K562 (cell line): Measurements from ENCODE around the gene KAZN. TPM values are rescaled to one million over a fixed set of nuclear protein-coding genes. Genes with fewer than 3 reads are reported as not detected.

ENCODE experiments used
- ATAC-seq: fragments of 200-7000 bp; cut with Tn5 transposase; 3 replicates; pipeline ENCODE4 v1.9.1; 2020; ENCODE audit warnings: moderate library complexity
- BruUV-seq: library from RNA; stranded (reverse); fragments of 400-500 nt; replicated peaks from 2 replicates; lab custom pipeline; 2021; lab: Mats Ljungman, UMichigan
- CTCF ChIA-PET: fragments of 300-600 bp; formaldehyde crosslinking; extraction: SDS; loops from one replicate; lab custom pipeline; 2021; ENCODE audit warnings: low intra/inter-chr PET ratio; lab: Yijun Ruan, JAX
- POLR2A ChIA-PET: fragments of 300-600, 350-650 bp; sonication (Branson Sonifier 250); formaldehyde crosslinking; extraction: SDS; loops from one replicate; lab custom pipeline; 2021; ENCODE audit warnings: antibody characterized with exemption, inconsistent platforms; lab: Yijun Ruan, JAX
- DNase-seq, 4 experiments: peaks; one replicate each; pipeline versions ENCODE4 v3.0.0 to v3.0.0-alpha.2; 2011 to 2018; ENCODE audit warnings: low spot score in 3 of 4, mixed read lengths in 3 of 4; ENCODE audit errors: extremely low read depth in 1 of 4
- FAIRE-seq: peaks from 2 replicates; lab custom pipeline; 2011; peaks lifted over from hg19 to GRCh38; lab: Jason Lieb, UNC
- H2AFZ ChIP-seq: 2 replicates; pipeline ENCODE4 v1.6.0; 2011; ENCODE audit warnings: low read depth, low read length, control low read depth, inconsistent platforms
- H3K27ac ChIP-seq: fragments of 200-600 bp; 3 replicates; pipeline ENCODE4 v1.8.0; 2011; ENCODE audit warnings: low read depth, mild to moderate bottlenecking, control low read depth, inconsistent platforms, low read length, moderate library complexity, mixed read lengths; ENCODE audit errors: extremely low read depth
- H3K27me3 ChIP-seq, 2 experiments: fragments of 300-600 bp in 1 of 2; 2 replicates in 1 of 2; 3 replicates in 1 of 2; pipeline versions ENCODE4 v1.6.0 to v1.8.0; 2011; ENCODE audit warnings: inconsistent platforms in 2 of 2, low read length in 2 of 2, mild to moderate bottlenecking in 1 of 2, mixed read lengths in 1 of 2, moderate library complexity in 1 of 2; ENCODE audit not compliant: control insufficient read depth in 2 of 2, insufficient read depth in 2 of 2
- H3K36me3 ChIP-seq: fragments of 300-600 bp; 3 replicates; pipeline ENCODE4 v1.8.0; 2011; ENCODE audit warnings: mild to moderate bottlenecking, low read length, inconsistent platforms; ENCODE audit not compliant: control insufficient read depth, insufficient read depth
- H3K4me1 ChIP-seq, 2 experiments: fragments of 200-600 bp in 1 of 2; replicated peaks in 1 of 2; 2 replicates in 1 of 2; 3 replicates in 1 of 2; pipeline versions ENCODE4 v1.5.1 to v1.8.0; 2011; ENCODE audit warnings: inconsistent platforms in 2 of 2, low read length in 2 of 2, mild to moderate bottlenecking in 1 of 2, mixed read lengths in 1 of 2, moderate library complexity in 1 of 2; ENCODE audit not compliant: control insufficient read depth in 2 of 2, insufficient read depth in 2 of 2
- H3K4me2 ChIP-seq: 2 replicates; pipeline ENCODE4 v1.6.1; 2011; ENCODE audit warnings: low read length, control low read depth, inconsistent platforms, mixed read lengths; ENCODE audit not compliant: insufficient read depth
- H3K4me3 ChIP-seq: fragments of 200-600 bp; sonication (generic), shearing (Covaris generic); 2 replicates; pipeline ENCODE4 v1.5.1; 2016; ENCODE audit warnings: control low read depth, inconsistent platforms
- H3K79me2 ChIP-seq: fragments of 200-600 bp; 3 replicates; pipeline ENCODE4 v1.8.0; 2011; ENCODE audit warnings: low read length, inconsistent platforms; ENCODE audit not compliant: control insufficient read depth, insufficient read depth
- H3K9ac ChIP-seq, 2 experiments: 2 replicates each; pipeline versions ENCODE4 v1.6.0 to v1.6.1; 2011; ENCODE audit warnings: low read depth in 2 of 2, low read length in 2 of 2, control low read depth in 1 of 2, inconsistent platforms in 1 of 2, mild to moderate bottlenecking in 1 of 2, mixed read lengths in 1 of 2; ENCODE audit not compliant: insufficient read depth in 1 of 2
- H3K9me1 ChIP-seq: one replicate; pipeline ENCODE4 v1.6.0; 2011; ENCODE audit warnings: inconsistent platforms, mild to moderate bottlenecking, low read length, moderate library complexity; ENCODE audit not compliant: control insufficient read depth, insufficient read depth
- H3K9me3 ChIP-seq: replicated peaks from 2 replicates; pipeline ENCODE4 v1.5.1; 2011; ENCODE audit warnings: low read depth, low read length, inconsistent platforms; ENCODE audit not compliant: control insufficient read depth, insufficient read depth
- H4K20me1 ChIP-seq: replicated peaks from 2 replicates; pipeline ENCODE4 v1.6.1; 2011; ENCODE audit warnings: low read length, inconsistent platforms, mixed read lengths; ENCODE audit not compliant: control insufficient read depth, insufficient read depth
- E2F6 ChIP-seq, 2 experiments: IDR thresholded peaks; 2 replicates each; pipeline ENCODE4 v1.6.1; 2011; ENCODE audit warnings: borderline replicate concordance in 1 of 2, control low read depth in 1 of 2, low read depth in 1 of 2, low read length in 1 of 2, mild to moderate bottlenecking in 1 of 2, mixed read lengths in 1 of 2, moderate library complexity in 1 of 2; ENCODE audit not compliant: insufficient read depth in 1 of 2, insufficient read length in 1 of 2, poor library complexity in 1 of 2, severe bottlenecking in 1 of 2; ENCODE audit errors: extremely low read depth in 1 of 2
- HEY1 ChIP-seq: fragments of 250-450 bp; sonication (Bioruptor Pico); IDR thresholded peaks from 2 replicates; pipeline ENCODE4 v1.5.0; 2020; ENCODE audit warnings: mild to moderate bottlenecking, moderate library complexity, borderline replicate concordance
- STAG1 ChIP-seq: sonication (generic); formaldehyde crosslinking; IDR thresholded peaks from 2 replicates; pipeline ENCODE4 v1.5.0; 2020; ENCODE audit warnings: missing genetic modification reagents, borderline replicate concordance
- ZBTB40 ChIP-seq, 2 experiments: fragments of 450-650 bp in 1 of 2; sonication (generic) in 1 of 2; formaldehyde crosslinking in 1 of 2; IDR thresholded peaks; 2 replicates each; pipeline versions ENCODE4 v1.7.1 to v1.9.0; 2016 to 2022; ENCODE audit warnings: inconsistent platforms in 1 of 2, mild to moderate bottlenecking in 1 of 2, missing genetic modification reagents in 1 of 2
- WGBS: fragments of 100-300 bp; shearing (Covaris generic); methylation state at CpG from one replicate; pipeline ENCODE4 v1.1.6; 2016; ENCODE audit warnings: low coverage, mixed read lengths; ENCODE audit not compliant: insufficient coverage; ENCODE audit errors: missing lambda C conversion rate; 5-methylcytosine and 5-hydroxymethylcytosine counted together
- in situ Hi-C: fragments of 300-500 bp; cut with MboI; formaldehyde crosslinking; loops from 4 replicates; pipeline ENCODE4 v1.15.0; 2018; ENCODE audit warnings: inconsistent platforms, mixed read lengths
- intact Hi-C: fragments of 100-400 bp; cut with micrococcal nuclease; formaldehyde crosslinking; loops from 2 replicates; pipeline ENCODE4 v1.14.2; 2022
- polyA plus RNA-seq, 8 experiments: library from polyadenylated mRNA; depleted of rRNA in 4 of 8; stranded (reverse) in 5 of 8; unstranded in 3 of 8; fragments of >200 nt; fragmentation: Nextera tagmentation in 2 of 8; fragmentation: Illumina TruSeq in 1 of 8; extraction: Ambion mirVana in 2 of 8; extraction: Trizol in 1 of 8; gene quantifications; 2 replicates each; pipeline versions ENCODE4 v1.2.1 to v1.2.3, GENCODE V29; 2011 to 2014; ENCODE audit warnings: inconsistent platforms in 1 of 8, missing spikeins in 1 of 8
- total RNA-seq, 7 experiments: library from RNA; depleted of rRNA in 6 of 7; stranded (reverse); fragments of >200 nt in 6 of 7; fragmentation: Illumina TruSeq in 2 of 7; extraction: Trizol in 2 of 7; gene quantifications; 2 replicates each; pipeline versions ENCODE4 v1.2.1 to v1.2.3, GENCODE V29; 2011 to 2021; ENCODE audit warnings: low replicate concordance in 1 of 7

Gene KAZN
- total and polyA plus RNA-seq, 9 of the 15 experiments (the other 6 are each of a cell fraction or from before 2014, with no cell fraction given), result 2.1 to 21.6 (median 5.4) TPM

- no peak overlapping the region for H3K4me3 ChIP-seq
- peaks cover 15 to 42% of the 10 kb centered on the region in 2 experiments for H3K27me3 ChIP-seq
- in situ Hi-C loops (no loop called here), intact Hi-C loops (no loop called here)
- ATAC-seq (no peak), FAIRE-seq (no peak), DNase-seq (no peak)
- no peak overlapping the region for H3K27ac ChIP-seq
- no peaks in the 10 kb centered on the region for H3K9me3 ChIP-seq
- POLR2A ChIA-PET, result no interaction called here
- no peaks in the 10 kb centered on the region for H3K9me1 ChIP-seq
- CTCF ChIA-PET, result no interaction called here
- WGBS, result 5% methylated on average over 3 of the region's 3 CpGs
- BruUV-seq, result no TSS peak
- no peaks in the 10 kb centered on the region for H3K4me1 ChIP-seq
- H3K36me3 ChIP-seq, result no peaks in the 10 kb centered on the region
- H3K9ac ChIP-seq, result no peak overlapping the region
- H3K4me2 ChIP-seq, result no peak overlapping the region
- no peaks in the 10 kb centered on the region for H3K79me2 ChIP-seq
- TF ChIP-seq STAG1 (CRISPR knock-in tag) (no peak), ZBTB40 (IDR thresholded peaks at IDR 0.05) (peak; percentile 86), ZBTB40 (CRISPR knock-in tag; IDR thresholded peaks at IDR 0.05) (no peak), E2F6 (IDR thresholded peaks at IDR 0.05; ENCODE audit: borderline replicate concordance in 1 of 2, extremely low read depth in 1 of 2, insufficient read depth in 1 of 2, insufficient read length in 1 of 2, low read depth in 1 of 2, low read length in 1 of 2, poor library complexity in 1 of 2, severe bottlenecking in 1 of 2) (no peak), HEY1 (CRISPR knock-in tag) (no peak)
- no peak overlapping the region for H2AFZ ChIP-seq
- no peaks in the 10 kb centered on the region; the same call in 1 of the 2 replicates for H4K20me1 ChIP-seq
These were observed 13.3 kb downstream of the KAZN start for GRCh38 chr1:14611792-14612191.
